ENCODE measurements around the gene KRT3. TPM values are rescaled to one million over a fixed set of nuclear protein-coding genes. Genes with fewer than 3 reads are reported as not detected.

The KRT3 gene
- total and polyA plus RNA-seq, 9 of the 15 experiments (the other 6 are each of a cell fraction or from before 2014, with no cell fraction given) = not detected

- H3K9ac ChIP-seq (ENCODE audit: insufficient read depth in 1 of 2, low read depth in 2 of 2, low read length in 2 of 2) = no peak overlapping the region
- H3K4me1 ChIP-seq (replicated peaks in 1 of 2; ENCODE audit: control insufficient read depth in 2 of 2, insufficient read depth in 2 of 2, low read length in 2 of 2) = peaks cover 28 to 37% of the 10 kb centered on the region in 2 experiments; a peak in 4 of 5 replicates
- no peaks in the 10 kb centered on the region for H3K9me1 ChIP-seq (ENCODE audit: control insufficient read depth, insufficient read depth, low read length)
- ChIA-PET POLR2A (interaction anchor here (0.7 to 1.9 kb wide), 4 partner anchors 9 to 401 kb away, joined by 3 to 11 read pairs (median 4); no protein-coding TSS in a partner anchor), CTCF (ENCODE audit: low intra/inter-chr PET ratio) (no interaction called here)
- H3K27ac ChIP-seq (ENCODE audit: extremely low read depth, low read depth, low read length) = no peak overlapping the region; the same call in 2 of the 3 replicates
- no peak overlapping the region for H3K4me3 ChIP-seq
- peak overlapping the region; percentile 17; the same call in 1 of the 2 replicates for H3K4me2 ChIP-seq (ENCODE audit: insufficient read depth, low read length)
- H3K79me2 ChIP-seq (ENCODE audit: control insufficient read depth, insufficient read depth, low read length) = no peaks in the 10 kb centered on the region
- H4K20me1 ChIP-seq (replicated peaks; ENCODE audit: control insufficient read depth, insufficient read depth, low read length) = no peaks in the 10 kb centered on the region
- BruUV-seq (replicated peaks) = no TSS peak
- H2AFZ ChIP-seq (ENCODE audit: low read depth, low read length) = no peak overlapping the region
- H3K36me3 ChIP-seq (ENCODE audit: control insufficient read depth, insufficient read depth, low read length) = no peaks in the 10 kb centered on the region
- intact Hi-C loops (cut with micrococcal nuclease) (no loop called here), in situ Hi-C loops (cut with MboI) (no loop called here)
- FAIRE-seq (peak; percentile 65), ATAC-seq (peak; percentile 69), DNase-seq (ENCODE audit: extremely low read depth in 1 of 4, low spot score in 3 of 4) (peak; percentile 54 to 61 (median 57))
- WGBS (ENCODE audit: insufficient coverage, low coverage, missing lambda C conversion rate) = 51% methylated on average over 4 of the region's 4 CpGs
- H3K9me3 ChIP-seq (replicated peaks; ENCODE audit: control insufficient read depth, insufficient read depth, low read depth, low read length) = no peaks in the 10 kb centered on the region
- H3K27me3 ChIP-seq (ENCODE audit: control insufficient read depth in 2 of 2, insufficient read depth in 2 of 2, low read length in 2 of 2) = no peaks in the 10 kb centered on the region
- TF ChIP-seq NFXL1 (CRISPR knock-in tag; IDR thresholded peaks at IDR 0.05) = no peak
- TF ChIP-seq NFE2 (IDR thresholded peaks at IDR 0.05; ENCODE audit: low read depth) = peak; percentile 77
- TF ChIP-seq DPF2 (IDR thresholded peaks at IDR 0.05) = peak; percentile 14; the same call in 1 of the 2 replicates
- no peak for TF ChIP-seq BRD4 (IDR thresholded peaks at IDR 0.05)
- no peak for TF ChIP-seq SP2 (IDR thresholded peaks at IDR 0.05; ENCODE audit: extremely low read depth, low read depth, low read length, poor library complexity, severe bottlenecking)
- TF ChIP-seq, protein P1, sequence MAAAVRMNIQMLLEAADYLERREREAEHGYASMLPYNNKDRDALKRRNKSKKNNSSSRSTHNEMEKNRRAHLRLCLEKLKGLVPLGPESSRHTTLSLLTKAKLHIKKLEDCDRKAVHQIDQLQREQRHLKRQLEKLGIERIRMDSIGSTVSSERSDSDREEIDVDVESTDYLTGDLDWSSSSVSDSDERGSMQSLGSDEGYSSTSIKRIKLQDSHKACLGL (CRISPR knock-in tag; IDR thresholded peaks at IDR 0.05; ENCODE audit: borderline replicate concordance, poor library complexity, severe bottlenecking) = no peak
- no peak for TF ChIP-seq FOXA1 (IDR thresholded peaks at IDR 0.05; ENCODE audit: borderline replicate concordance)
- TF ChIP-seq XRCC5 (IDR thresholded peaks at IDR 0.05; ENCODE audit: low read depth, low read length) = no peak
- no peak for TF ChIP-seq ZNF12 (CRISPR knock-in tag; IDR thresholded peaks at IDR 0.05)
- TF ChIP-seq, protein P2, sequence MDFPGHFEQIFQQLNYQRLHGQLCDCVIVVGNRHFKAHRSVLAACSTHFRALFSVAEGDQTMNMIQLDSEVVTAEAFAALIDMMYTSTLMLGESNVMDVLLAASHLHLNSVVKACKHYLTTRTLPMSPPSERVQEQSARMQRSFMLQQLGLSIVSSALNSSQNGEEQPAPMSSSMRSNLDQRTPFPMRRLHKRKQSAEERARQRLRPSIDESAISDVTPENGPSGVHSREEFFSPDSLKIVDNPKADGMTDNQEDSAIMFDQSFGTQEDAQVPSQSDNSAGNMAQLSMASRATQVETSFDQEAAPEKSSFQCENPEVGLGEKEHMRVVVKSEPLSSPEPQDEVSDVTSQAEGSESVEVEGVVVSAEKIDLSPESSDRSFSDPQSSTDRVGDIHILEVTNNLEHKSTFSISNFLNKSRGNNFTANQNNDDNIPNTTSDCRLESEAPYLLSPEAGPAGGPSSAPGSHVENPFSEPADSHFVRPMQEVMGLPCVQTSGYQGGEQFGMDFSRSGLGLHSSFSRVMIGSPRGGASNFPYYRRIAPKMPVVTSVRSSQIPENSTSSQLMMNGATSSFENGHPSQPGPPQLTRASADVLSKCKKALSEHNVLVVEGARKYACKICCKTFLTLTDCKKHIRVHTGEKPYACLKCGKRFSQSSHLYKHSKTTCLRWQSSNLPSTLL (IDR thresholded peaks at IDR 0.05) = no peak
- no peak for TF ChIP-seq ZNF23 (CRISPR knock-in tag; IDR thresholded peaks at IDR 0.05)
- peak; percentile 60 for TF ChIP-seq MAFG (tag; conservative IDR thresholded peaks at IDR 0.05)
- TF ChIP-seq, protein P3, sequence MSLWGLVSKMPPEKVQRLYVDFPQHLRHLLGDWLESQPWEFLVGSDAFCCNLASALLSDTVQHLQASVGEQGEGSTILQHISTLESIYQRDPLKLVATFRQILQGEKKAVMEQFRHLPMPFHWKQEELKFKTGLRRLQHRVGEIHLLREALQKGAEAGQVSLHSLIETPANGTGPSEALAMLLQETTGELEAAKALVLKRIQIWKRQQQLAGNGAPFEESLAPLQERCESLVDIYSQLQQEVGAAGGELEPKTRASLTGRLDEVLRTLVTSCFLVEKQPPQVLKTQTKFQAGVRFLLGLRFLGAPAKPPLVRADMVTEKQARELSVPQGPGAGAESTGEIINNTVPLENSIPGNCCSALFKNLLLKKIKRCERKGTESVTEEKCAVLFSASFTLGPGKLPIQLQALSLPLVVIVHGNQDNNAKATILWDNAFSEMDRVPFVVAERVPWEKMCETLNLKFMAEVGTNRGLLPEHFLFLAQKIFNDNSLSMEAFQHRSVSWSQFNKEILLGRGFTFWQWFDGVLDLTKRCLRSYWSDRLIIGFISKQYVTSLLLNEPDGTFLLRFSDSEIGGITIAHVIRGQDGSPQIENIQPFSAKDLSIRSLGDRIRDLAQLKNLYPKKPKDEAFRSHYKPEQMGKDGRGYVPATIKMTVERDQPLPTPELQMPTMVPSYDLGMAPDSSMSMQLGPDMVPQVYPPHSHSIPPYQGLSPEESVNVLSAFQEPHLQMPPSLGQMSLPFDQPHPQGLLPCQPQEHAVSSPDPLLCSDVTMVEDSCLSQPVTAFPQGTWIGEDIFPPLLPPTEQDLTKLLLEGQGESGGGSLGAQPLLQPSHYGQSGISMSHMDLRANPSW (CRISPR knock-in tag; IDR thresholded peaks at IDR 0.05) = no peak
- TF ChIP-seq RCOR1 (IDR thresholded peaks at IDR 0.05; ENCODE audit: borderline replicate concordance in 1 of 2, low read depth in 2 of 2, low read length in 2 of 2) = peak in 1 of 2 experiments; percentile 6; a peak in 1 of 4 replicates
- TF ChIP-seq, protein P4, sequence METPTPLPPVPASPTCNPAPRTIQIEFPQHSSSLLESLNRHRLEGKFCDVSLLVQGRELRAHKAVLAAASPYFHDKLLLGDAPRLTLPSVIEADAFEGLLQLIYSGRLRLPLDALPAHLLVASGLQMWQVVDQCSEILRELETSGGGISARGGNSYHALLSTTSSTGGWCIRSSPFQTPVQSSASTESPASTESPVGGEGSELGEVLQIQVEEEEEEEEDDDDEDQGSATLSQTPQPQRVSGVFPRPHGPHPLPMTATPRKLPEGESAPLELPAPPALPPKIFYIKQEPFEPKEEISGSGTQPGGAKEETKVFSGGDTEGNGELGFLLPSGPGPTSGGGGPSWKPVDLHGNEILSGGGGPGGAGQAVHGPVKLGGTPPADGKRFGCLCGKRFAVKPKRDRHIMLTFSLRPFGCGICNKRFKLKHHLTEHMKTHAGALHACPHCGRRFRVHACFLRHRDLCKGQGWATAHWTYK (CRISPR knock-in tag; IDR thresholded peaks at IDR 0.05) = no peak
Measured at GRCh38 chr12:52798003-52798670, 2.2 kb upstream of the KRT3 start.
